Upper lobe of left lung (tissue), 4 donors: ENCODE data around the gene HNRNPDL.

Experiments used
- POLR2A ChIP-seq, 4 donors: fragments of 450-650 bp; IDR thresholded peaks; one replicate each; pipeline ENCODE4 v1.5.1; 2016 to 2017; ENCODE audit warnings: antibody characterized with exemption in 4 of 4, mild to moderate bottlenecking in 2 of 4
- TF ChIP-seq, protein P1 (sequence below), 6 experiments: fragments of 450-650 bp in 4 of 6; fragments of 200-600 bp in 2 of 6; sonication (generic) in 2 of 6; IDR thresholded peaks; one replicate each; pipeline ENCODE4 v1.5.1; 2016 to 2019; ENCODE audit warnings: antibody characterized with exemption in 6 of 6

DNA sequence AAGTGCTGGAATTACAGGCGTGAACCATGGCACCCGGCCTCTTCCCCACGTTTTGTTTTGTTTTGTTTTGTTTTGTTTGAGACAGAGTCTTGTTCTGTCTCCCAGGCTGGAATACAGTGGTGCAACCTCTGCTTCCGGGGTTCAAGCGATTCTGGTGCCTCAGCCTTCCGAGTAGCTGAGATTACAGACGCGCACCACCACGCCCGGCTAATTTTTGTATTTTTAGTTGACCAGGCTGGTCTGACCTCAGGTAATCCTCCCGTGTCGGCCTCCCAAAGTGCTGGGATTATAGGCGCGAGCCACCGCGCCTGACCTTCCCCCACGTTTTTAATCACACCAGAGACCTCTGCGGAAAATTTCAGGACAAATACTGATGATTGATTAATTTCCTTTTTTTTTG lies 2.3 kb upstream of the HNRNPDL start:
- TF ChIP-seq, protein P1, sequence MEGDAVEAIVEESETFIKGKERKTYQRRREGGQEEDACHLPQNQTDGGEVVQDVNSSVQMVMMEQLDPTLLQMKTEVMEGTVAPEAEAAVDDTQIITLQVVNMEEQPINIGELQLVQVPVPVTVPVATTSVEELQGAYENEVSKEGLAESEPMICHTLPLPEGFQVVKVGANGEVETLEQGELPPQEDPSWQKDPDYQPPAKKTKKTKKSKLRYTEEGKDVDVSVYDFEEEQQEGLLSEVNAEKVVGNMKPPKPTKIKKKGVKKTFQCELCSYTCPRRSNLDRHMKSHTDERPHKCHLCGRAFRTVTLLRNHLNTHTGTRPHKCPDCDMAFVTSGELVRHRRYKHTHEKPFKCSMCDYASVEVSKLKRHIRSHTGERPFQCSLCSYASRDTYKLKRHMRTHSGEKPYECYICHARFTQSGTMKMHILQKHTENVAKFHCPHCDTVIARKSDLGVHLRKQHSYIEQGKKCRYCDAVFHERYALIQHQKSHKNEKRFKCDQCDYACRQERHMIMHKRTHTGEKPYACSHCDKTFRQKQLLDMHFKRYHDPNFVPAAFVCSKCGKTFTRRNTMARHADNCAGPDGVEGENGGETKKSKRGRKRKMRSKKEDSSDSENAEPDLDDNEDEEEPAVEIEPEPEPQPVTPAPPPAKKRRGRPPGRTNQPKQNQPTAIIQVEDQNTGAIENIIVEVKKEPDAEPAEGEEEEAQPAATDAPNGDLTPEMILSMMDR (IDR thresholded peaks at IDR 0.05) = no peak
- no peak for TF ChIP-seq POLR2A (IDR thresholded peaks at IDR 0.05)
